Stimulated activated CD4-positive, alpha-beta T cell treated with anti-CD3 and anti-CD28 coated beads, Interleukin-4, amount 100 ng/mL, for 4 hours (primary cell): Measurements from ENCODE around the gene SLC35C1.
"Not testable (repeated sequence)": the region's sequence is repeated elsewhere in the genome, so short reads cannot be mapped to it uniquely, and the experiment has no call there.

Source experiments
- DNase-seq, 2 experiments: peaks; one replicate each; pipeline ENCODE4 v3.0.0-alpha.2; 2020

Gene SLC35C1

GRCh38 chr11:45811571-45812290 lies 6.8 kb downstream of the SLC35C1 start:
- no peak for DNase-seq

GRCh38 chr11:45812581-45813548 lies 7.9 kb downstream of the SLC35C1 start:
- no peak for DNase-seq

DNA sequence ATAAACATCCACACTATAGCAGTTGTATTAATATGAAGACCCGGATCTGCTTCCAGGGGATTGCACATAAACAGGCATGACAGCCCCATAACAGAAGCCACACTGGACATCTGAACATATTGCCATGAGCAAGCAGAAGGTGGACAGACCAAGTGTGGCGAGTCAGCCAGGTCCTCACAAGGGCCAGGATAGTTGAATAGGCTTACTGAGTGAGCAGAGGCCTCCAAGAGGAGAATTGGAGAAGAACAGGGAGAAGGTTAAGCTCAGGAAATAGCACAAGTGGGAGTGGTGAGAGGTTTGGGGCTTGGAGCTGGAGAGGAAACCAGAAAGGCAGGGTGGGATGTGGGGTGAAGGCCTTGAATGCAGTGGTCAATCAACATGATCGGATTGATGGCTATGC lies 10.8 kb downstream of the SLC35C1 start:
- DNase-seq = no peak

GRCh38 chr11:45816614-45817013 lies 11.7 kb downstream of the SLC35C1 start:
- no peak for DNase-seq

GRCh38 chr11:45817191-45817590 lies 12.2 kb downstream of the SLC35C1 start:
- no peak for DNase-seq

GRCh38 chr11:45818961-45819605 lies 14.1 kb downstream of the SLC35C1 start:
- DNase-seq = no peak

DNA sequence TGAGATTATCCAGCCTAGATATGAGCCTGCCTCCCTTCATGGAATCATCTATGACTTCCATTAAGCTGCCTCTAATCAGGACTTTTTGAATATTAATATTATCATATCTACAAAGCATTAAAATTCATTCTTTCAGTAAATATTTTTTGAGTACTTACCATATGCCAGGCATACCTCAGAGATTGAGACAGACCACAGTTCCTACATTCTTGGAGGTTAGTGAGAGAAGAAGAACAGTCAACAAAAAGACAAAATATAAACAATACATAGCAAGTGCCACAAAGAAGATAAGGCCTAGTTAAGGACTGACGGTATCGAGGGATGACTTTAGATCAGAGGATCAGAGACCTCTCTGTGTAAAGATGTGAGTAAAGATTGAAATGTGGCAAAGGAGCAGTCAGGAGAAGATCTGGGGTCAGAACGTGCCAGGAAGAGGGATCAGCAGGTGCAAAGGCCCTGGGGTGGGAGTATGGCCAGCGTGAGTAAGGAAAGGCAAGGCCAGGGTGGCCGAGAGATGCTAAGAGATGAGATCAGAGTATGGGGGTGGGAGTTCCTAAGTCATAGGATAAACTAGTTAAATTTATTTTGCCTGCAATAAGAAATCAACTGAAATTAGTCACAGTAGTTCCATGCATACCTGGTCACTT lies 15.4 kb downstream of the SLC35C1 start:
- DNase-seq = no peak

- DNase-seq = not testable (repeated sequence)
Measured at GRCh38 chr11:45826492-45826891, 21.5 kb downstream of the SLC35C1 start.

GRCh38 chr11:45827123-45827522 lies 22.2 kb downstream of the SLC35C1 start:
- DNase-seq = no peak

DNA sequence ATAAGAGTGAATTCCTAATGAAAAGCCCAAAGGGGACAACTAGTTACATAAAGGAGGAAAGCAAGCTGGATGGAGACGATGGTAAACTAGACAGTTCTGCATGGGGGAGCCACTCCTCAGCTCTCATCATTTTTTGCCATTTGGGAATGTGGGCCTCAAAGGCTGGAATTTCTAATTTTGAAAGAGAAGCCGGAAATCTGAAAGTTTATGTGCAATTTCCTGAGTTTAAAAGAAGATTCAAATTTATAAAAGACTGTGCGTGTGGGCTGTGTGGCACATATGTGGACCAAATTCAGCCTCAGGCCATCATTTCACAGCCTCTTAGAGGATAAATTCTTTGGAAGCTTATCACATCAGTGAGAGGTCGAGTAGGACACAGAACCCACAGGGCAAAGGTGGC lies 24.0 kb downstream of the SLC35C1 start:
- no peak for DNase-seq

GRCh38 chr11:45830596-45830995 lies 25.6 kb downstream of the SLC35C1 start:
- no peak for DNase-seq

DNA sequence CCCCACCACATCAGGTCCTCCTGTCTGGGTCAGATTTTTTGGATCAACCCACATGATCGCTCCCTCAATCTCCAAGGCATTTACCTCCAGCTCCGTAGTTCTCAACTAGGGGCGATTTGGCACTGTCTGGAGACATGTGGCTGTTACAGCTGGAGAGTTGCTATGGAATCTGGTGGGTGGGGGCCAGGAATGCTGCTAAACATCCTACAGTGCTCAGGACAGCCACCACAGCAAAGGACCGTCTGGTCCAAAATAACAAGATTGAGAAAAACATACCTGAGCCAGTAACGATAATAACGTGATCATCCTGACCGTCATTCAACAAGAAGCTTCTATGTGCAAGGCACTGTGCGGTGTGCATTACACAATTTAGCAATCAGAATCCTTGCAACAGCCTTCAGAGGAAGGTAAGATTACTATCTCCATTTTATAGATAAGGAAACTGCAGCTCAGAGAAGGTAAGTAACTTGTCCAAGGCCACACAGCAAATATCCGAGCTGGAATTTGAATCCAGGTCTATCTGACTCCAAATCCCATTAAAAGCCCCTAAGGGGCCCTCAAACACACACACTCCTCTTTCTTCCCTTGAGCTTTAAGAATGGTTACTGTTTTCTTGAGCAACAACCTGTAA lies 28.0 kb downstream of the SLC35C1 start:
- DNase-seq = no peak

- DNase-seq = no peak
Measured at GRCh38 chr11:45833761-45834160, 28.8 kb downstream of the SLC35C1 start.

DNA sequence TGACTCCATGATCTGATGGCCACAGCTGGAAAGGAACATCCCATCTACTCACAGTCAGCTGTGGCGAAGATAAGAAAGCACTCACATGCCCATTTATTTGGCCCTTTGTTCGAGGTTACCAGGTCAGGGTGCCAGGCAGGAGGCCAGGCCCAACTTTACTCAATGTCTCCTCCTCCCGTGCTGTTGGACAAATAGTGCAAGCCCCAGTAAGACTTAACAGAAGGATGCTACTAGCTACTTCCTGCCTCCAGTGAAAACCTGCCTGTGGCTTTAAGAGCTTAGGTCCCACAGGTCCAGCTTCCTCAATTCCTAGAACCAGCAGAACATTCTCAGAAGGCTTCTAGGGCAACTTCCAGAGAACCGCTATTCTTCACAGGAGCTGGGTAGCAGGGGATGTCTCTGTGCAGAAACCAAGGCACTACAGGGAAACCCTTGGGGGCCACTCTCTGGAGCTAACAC lies 29.4 kb downstream of the SLC35C1 start:
- DNase-seq = no peak

DNA sequence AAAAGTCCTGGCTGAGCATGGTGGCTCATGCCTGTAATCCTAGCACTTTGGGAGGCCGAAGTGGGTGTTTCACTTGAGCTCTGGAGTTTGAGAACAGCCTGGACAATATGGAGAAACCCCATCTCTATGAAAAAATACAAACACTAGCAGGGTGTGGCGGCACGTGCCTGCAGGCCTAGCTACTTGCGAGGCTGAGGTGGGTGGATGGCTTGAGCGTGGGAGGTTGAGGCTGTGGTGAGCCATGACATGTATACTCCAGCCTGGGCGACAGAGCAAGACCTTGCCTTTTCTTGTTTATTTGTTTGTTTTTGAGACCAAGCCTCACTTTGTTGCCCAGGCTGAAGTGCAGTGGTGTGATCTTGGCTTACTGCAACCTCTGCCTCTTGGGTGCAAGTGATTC lies 34.3 kb downstream of the SLC35C1 start:
- DNase-seq = no peak

DNA sequence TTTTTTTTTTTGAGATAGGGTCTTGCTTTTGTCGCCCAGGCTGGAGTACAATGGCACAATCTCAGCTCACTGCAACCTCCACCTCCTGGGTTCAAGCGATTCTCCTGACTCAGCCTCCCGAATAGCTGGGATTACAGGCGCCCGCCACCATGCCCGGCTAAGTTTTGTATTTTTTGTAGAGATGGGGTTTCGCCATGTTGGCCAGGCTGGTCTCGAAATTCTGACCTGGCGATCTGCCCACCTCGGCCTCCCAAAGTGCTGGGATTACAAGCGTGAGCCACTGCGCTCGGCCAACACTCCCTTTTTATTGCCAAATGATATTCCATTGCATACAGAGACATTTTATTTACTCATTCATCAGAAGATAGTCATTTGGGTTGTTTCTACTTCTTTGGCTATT lies 35.3 kb downstream of the SLC35C1 start:
- not testable (repeated sequence) for DNase-seq

DNA sequence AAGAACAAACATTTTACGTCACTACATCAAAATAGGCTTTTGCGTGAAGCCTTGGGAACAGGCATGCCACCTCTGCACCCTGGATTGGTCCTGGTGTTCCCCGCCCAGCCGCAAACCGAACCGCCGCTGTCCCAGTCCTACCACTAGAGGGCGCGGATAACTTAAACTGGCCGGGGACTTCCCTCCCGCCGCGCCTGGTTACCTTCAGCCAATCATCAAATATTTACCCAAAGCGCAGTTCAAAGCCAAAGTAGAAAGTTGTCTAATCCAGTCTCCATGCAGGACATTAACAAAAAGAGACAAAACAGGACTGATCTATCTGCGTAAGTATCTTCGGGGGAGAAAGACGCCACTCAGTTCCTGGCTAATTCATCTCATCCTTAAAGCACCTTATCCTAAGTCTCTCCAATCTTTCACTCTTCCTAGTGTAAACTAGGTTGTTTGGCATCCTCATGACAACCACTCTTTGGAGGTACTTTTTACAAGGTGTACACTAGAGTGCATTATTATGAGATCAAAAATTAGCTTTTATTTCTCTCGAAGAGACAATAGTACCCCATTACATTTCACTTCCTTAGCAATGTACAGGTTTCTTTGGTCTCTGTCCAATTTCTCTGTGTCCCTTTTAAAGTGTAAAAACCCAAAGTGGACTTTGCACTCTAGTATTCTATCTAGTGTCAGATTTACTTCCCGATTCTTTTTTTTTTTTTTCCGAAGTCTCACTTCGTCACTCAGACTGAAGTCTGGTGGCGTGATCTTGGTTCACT lies 38.4 kb downstream of the SLC35C1 start:
- DNase-seq = peak; percentile 77 to 81

DNA sequence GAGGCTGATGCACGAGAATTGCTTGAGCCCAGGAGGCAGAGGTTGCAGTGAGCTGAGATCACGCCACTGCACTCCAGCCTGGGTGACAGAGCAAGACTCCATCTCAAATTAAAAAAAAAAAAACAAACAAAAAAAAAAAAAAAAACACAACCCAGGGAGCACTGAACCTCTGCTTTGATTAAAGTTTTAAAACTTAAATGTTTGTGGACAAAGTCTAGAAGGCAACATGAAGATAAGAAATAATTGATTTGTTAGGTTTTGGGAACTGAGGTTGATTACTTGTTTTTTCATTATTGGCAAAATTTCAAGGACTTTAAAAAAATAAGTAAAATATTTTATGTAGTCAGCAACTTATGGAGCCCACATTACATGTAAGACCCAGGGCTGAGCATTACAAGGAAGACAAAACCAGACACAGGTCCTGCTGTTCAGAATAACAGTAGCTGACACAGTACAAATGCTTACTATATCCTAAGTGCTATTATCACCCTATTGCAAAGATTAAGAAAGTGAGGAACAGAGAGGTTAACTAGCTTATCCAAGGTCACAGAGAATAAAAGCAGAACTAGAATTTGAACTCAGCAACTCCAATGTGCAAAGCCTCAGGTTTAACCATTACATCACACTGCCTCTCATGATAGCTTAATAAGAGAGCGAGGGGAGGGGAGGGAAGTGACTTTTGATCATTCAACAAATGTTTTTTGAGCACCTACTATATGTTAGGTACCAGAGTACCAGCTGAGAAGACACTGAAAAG lies 40.1 kb downstream of the SLC35C1 start:
- no peak for DNase-seq

- no peak for DNase-seq
Measured at GRCh38 chr11:45846174-45846675, 41.3 kb downstream of the SLC35C1 start.
